HUES48 (cell line): ENCODE data around the gene SLC49A3.
"Not testable (repeated sequence)": the region's sequence is repeated elsewhere in the genome, so short reads cannot be mapped to it uniquely, and the experiment has no call there.

Experiments
- H3K27ac ChIP-seq: one replicate; pipeline ENCODE4 v1.7.0; 2013; ENCODE audit warnings: low read depth, low read length, inconsistent platforms
- H3K27me3 ChIP-seq: 2 replicates; pipeline ENCODE4 v1.6.1; 2013; ENCODE audit warnings: mild to moderate bottlenecking, low read length; ENCODE audit not compliant: control insufficient read depth, insufficient read depth
- H3K36me3 ChIP-seq: 2 replicates; pipeline ENCODE4 v1.6.1; 2013; ENCODE audit warnings: low read length; ENCODE audit not compliant: control insufficient read depth, insufficient read depth
- H3K4me1 ChIP-seq: 2 replicates; pipeline ENCODE4 v1.6.1; 2013; ENCODE audit warnings: mild to moderate bottlenecking, low read length; ENCODE audit not compliant: control insufficient read depth, insufficient read depth
- H3K4me3 ChIP-seq: 2 replicates; pipeline ENCODE4 v1.5.1; 2013; ENCODE audit warnings: mild to moderate bottlenecking, low read depth, low read length
- H3K9ac ChIP-seq: 2 replicates; pipeline ENCODE4 v1.6.1; 2013; ENCODE audit warnings: mild to moderate bottlenecking, low read depth, low read length, moderate library complexity
- H3K9me3 ChIP-seq: 2 replicates; pipeline ENCODE4 v1.6.1; 2013; ENCODE audit warnings: low read length; ENCODE audit not compliant: control insufficient read depth, insufficient read depth

The SLC49A3 gene

DNA sequence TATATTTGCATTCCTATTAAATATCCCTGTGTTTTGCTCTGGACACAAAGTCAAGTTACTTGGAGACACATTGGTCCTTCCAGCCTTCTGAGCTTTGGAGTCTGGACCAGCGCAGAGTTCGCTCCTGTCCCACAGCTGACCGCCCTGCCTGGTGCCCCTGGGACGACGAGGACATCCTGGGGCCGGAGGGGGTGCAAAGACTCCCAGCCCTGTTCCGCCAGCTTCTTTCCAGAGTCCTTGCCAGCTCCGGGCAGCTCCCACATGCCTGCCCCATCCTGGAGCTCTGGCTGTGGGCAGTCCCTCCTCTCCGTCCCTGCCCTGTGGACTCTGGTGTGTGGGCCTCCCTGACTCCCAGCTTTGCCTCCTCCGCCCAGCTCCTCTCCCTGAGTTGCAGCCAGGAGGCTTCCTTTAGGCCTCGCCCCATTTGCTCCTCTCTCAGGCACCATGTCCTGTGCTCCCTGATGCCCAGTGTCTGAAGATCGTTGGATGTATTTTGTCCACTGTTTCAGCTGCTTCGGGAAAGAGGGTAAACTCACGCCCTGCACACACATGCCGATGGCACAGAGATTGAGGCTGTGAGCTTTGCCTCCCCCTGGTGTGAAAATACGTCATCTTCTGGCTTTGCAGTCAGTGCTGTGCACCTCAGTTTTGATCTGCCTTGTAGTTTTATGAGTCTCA, 11.8 kb upstream of the SLC49A3 start:
- Histone ChIP-seq H3K27ac (no peak overlapping the region), H3K4me3 (no peak overlapping the region), H3K27me3 (peaks cover 5% of the 10 kb centered on the region), H3K36me3 (no peaks in the 10 kb centered on the region), H3K4me1 (no peaks in the 10 kb centered on the region), H3K9ac (no peak overlapping the region), H3K9me3 (no peaks in the 10 kb centered on the region)

DNA sequence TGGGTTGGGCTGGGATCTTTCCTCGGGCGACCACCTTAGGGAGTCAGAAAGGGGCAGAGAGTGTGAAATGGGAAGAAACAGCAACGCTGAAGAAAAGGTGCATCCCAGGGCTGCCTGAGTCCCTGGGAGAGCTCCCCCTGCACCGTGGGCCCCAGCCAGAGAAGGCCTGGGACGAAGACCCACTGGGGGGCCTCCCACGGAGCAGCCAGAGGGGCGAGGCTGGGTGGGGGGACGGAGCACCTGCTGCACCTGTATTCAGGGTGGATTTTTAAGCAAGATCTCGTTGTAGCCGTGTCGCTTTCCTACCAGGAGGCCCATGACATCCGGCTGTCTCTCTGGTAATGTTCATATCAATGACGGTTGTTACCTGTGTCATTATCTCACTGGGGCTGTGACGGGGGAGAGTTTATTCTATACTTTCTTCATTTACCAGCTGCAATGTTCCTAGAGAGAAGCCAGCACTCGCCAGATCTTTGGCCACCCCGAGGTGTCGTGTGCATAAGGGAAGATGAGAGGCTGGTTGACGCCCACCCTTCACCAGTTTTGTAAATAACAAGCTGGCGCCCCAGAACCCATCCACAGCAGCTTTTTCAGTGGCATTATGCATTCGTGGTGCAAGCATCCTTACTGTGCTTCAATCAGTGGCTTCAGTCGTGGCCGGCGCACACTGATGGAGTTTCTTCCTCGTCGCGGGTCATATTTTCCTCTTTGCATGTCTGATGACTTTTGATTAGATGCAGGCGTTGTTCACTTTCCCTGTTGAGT, 11.0 kb upstream of the SLC49A3 start:
- Histone ChIP-seq H3K36me3 (no peaks in the 10 kb centered on the region), H3K27me3 (peaks cover 4% of the 10 kb centered on the region), H3K9ac (no peak overlapping the region), H3K9me3 (no peaks in the 10 kb centered on the region), H3K4me3 (no peak overlapping the region), H3K4me1 (no peaks in the 10 kb centered on the region), H3K27ac (no peak overlapping the region)

DNA sequence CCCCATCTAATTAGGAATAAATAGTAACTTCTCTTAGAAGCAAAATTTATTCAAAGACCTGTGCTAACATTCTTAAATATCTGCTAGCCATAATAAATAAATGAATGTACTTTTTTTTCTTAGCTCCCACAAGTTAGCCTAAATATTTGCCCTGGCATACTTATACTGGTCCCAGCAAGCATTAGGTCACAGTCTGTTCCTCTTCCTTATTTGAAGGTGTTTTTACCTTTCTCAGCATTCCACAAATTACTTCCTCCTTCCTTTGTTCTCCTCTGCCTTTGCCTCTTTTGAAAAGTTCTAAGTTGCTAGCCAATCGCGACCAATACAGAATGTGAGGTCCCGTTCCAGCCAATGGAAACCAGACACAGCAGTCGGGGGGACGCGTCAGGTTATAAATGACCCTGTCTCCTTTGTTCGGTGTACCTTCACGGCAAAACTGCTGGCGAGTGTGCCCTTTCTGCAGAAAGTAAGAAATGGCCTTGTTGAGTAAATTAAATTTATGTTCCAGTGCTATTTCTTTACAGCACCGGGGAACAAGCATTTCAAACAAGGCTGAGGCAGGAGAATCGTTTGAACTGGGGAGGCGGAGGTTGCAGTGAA, 5.5 kb upstream of the SLC49A3 start:
- not testable (repeated sequence) for H3K27ac ChIP-seq, H3K9ac ChIP-seq, H3K4me1 ChIP-seq, H3K36me3 ChIP-seq, H3K9me3 ChIP-seq, H3K4me3 ChIP-seq, H3K27me3 ChIP-seq

GRCh38 chr4:692771-693554, 4.0 kb upstream of the SLC49A3 start:
- Histone ChIP-seq H3K4me1 (peaks cover 19% of the 10 kb centered on the region), H3K4me3 (no peak overlapping the region), H3K27me3 (no peaks in the 10 kb centered on the region), H3K9me3 (no peaks in the 10 kb centered on the region), H3K36me3 (no peaks in the 10 kb centered on the region), H3K27ac (no peak overlapping the region), H3K9ac (no peak overlapping the region)

- Histone ChIP-seq H3K36me3 (no peaks in the 10 kb centered on the region), H3K9me3 (no peaks in the 10 kb centered on the region), H3K4me1 (peaks cover 19% of the 10 kb centered on the region), H3K9ac (no peak overlapping the region), H3K27ac (no peak overlapping the region), H3K4me3 (peak overlapping the region; percentile 63; the same call in 1 of the 2 replicates), H3K27me3 (no peaks in the 10 kb centered on the region)
Observed at GRCh38 chr4:689723-690122, 772 bp upstream of the SLC49A3 start.

- Histone ChIP-seq H3K36me3 (no peaks in the 10 kb centered on the region), H3K4me1 (peaks cover 21% of the 10 kb centered on the region), H3K27me3 (no peaks in the 10 kb centered on the region), H3K9ac (no peak overlapping the region), H3K4me3 (peak overlapping the region; percentile 63), H3K27ac (no peak overlapping the region), H3K9me3 (no peaks in the 10 kb centered on the region)
Observed at GRCh38 chr4:687971-688853, 739 bp downstream of the SLC49A3 start.

- Histone ChIP-seq H3K27ac (no peak overlapping the region), H3K27me3 (no peaks in the 10 kb centered on the region), H3K4me3 (no peak overlapping the region), H3K9me3 (no peaks in the 10 kb centered on the region), H3K9ac (no peak overlapping the region), H3K36me3 (no peaks in the 10 kb centered on the region), H3K4me1 (peaks cover 18% of the 10 kb centered on the region)
Observed at GRCh38 chr4:687048-687970, 1.6 kb downstream of the SLC49A3 start.

DNA sequence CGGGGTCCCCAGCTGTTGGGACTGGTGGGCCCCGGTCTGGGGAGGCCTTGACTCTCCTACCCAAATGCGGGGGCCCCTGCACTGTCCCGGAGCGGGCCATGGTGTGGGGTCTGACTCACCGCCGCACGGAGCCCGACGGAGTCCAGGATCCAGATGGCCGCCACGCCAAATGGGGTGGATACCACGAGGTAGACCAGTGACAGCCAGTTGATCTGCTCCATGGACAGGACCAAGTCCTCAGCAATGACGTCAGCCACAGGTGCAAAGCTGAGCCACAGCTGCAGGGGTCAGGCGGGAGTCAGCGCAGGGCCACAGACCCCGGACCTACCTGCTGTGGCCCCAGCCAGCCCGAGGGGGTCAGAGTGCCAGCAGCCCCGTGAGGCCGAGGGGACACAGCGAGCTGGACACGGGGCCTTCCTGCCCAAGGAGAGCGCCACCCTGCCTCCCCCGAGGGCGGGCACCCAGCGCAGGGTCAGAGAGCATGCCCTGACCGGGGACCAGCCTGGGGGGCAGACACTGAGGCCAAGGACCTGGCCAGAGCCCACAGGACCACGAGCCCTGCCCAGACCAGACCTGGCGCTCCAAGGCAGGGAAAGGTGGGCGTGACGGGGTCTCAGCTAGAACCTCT, 2.4 kb downstream of the SLC49A3 start:
- Histone ChIP-seq H3K27ac (no peak overlapping the region), H3K36me3 (no peaks in the 10 kb centered on the region), H3K4me1 (peaks cover 18% of the 10 kb centered on the region), H3K9me3 (no peaks in the 10 kb centered on the region), H3K4me3 (no peak overlapping the region), H3K27me3 (no peaks in the 10 kb centered on the region), H3K9ac (no peak overlapping the region)

DNA sequence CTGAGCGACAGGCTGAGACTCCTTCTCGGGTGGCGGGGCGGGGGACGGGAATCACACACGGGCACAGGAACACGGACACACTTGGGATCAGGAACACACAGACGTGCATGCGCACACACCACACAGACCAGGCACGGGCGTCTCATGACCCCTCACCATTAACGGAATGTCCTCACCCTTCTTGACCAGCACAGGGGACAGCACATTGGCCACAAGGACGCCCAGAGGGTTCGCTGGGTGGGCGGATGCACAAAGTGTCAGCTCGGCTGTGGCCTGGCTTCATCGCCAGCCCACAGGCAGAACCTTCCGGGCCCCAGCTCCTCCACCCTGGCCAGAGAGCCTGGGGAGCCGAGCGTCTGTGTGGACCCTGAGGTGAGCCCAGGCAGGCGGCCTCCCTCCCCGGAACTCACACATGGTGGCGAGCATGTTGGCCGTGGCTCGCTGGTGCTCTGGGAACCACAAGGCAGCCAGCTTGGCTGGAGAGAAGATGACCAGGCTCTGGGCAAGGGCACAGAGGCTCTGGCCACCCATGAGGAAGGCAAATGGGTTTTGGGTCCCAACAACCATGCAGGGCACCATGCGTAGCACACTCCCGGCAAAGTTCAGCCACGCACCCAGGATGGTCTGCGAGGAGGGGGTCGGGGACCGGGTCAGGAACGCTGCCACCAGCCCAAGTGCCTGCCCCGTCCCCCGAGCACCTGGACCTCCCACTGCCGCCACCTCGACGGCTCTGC, 3.1 kb downstream of the SLC49A3 start:
- Histone ChIP-seq H3K27me3 (no peaks in the 10 kb centered on the region), H3K4me1 (peaks cover 18% of the 10 kb centered on the region), H3K36me3 (no peaks in the 10 kb centered on the region), H3K9me3 (no peaks in the 10 kb centered on the region), H3K9ac (no peak overlapping the region), H3K27ac (no peak overlapping the region), H3K4me3 (no peak overlapping the region)
